Urinary bladder (tissue), 4 donors: ENCODE results near the gene URGCP. TPM values are rescaled to one million over a fixed set of nuclear protein-coding genes. Genes with fewer than 3 reads are reported as not detected.

Experiments used
- DNase-seq: peaks from one replicate; pipeline ENCODE4 v3.0.0-alpha.2; 2015; ENCODE audit errors: extremely low spot score
- H3K27ac ChIP-seq: one replicate; pipeline ENCODE4 v1.5.1; 2013; ENCODE audit warnings: low read depth, mild to moderate bottlenecking, moderate library complexity
- H3K36me3 ChIP-seq: one replicate; pipeline ENCODE4 v1.6.1; 2013; ENCODE audit warnings: mild to moderate bottlenecking, moderate library complexity; ENCODE audit not compliant: insufficient read depth
- H3K4me1 ChIP-seq: one replicate; pipeline ENCODE4 v1.6.1; 2013; ENCODE audit warnings: mild to moderate bottlenecking, moderate library complexity; ENCODE audit not compliant: insufficient read depth
- H3K4me3 ChIP-seq: one replicate; pipeline ENCODE4 v1.5.1; 2013; ENCODE audit warnings: low read depth, low read length
- WGBS: extraction: QIAGEN DNeasy Blood & Tissue Kit; methylation state at CpG from one replicate; pipeline ENCODE4 v1.1.7; 2013; 5-methylcytosine and 5-hydroxymethylcytosine counted together
- polyA plus RNA-seq: library from polyadenylated mRNA; stranded (reverse); fragments of 200-250 nt; gene quantifications from one replicate; pipeline ENCODE4 v1.2.3, GENCODE V29; 2013
- total RNA-seq: library from RNA; depleted of rRNA; stranded (reverse); fragments of >200 nt; gene quantifications from one replicate; pipeline ENCODE4 v1.2.3, GENCODE V29; 2014
- donor health status: healthy with polysubstance abuse.
- donor health status: healthy.

The URGCP gene
- 24.1 TPM for total RNA-seq
- polyA plus RNA-seq, result 26.2 TPM

GRCh38 chr7:43906331-43907010 lies at the start of gene URGCP:
URGCP (minus strand) TSS chr7:43906596; CDS start chr7:43906575, 21 bp downstream.
- H3K4me1 ChIP-seq, result no peaks in the 10 kb centered on the region

GRCh38 chr7:43956027-43956426 lies 49.6 kb upstream of the URGCP start:
- Histone ChIP-seq H3K36me3 (no peaks in the 10 kb centered on the region), H3K27ac (no peak overlapping the region), H3K4me3 (no peak overlapping the region), H3K4me1 (no peaks in the 10 kb centered on the region)
- no peak for DNase-seq
- WGBS, result 71% methylated on average over 3 of the region's 3 CpGs

More at GRCh38 chr7:43906331-43907010, at the start of gene URGCP:
- under 1% methylated on average over 73 of the region's 73 CpGs for WGBS
- no peak for DNase-seq
- H3K4me3 ChIP-seq, result peak within 1 kb of the TSS; percentile 99
- peak within 1 kb of the TSS; percentile 95 for H3K27ac ChIP-seq
- no peaks in the 10 kb centered on the region for H3K36me3 ChIP-seq

GRCh38 chr7:43954524-43955228 lies 48.3 kb upstream of the URGCP start:
- Histone ChIP-seq H3K4me1 (no peaks in the 10 kb centered on the region), H3K36me3 (no peaks in the 10 kb centered on the region), H3K4me3 (no peak overlapping the region), H3K27ac (no peak overlapping the region)
- 57% methylated on average over 3 of the region's 3 CpGs for WGBS
- no peak for DNase-seq

GRCh38 chr7:43953071-43953470 lies 46.7 kb upstream of the URGCP start:
- WGBS, result 95% methylated on average over 5 of the region's 5 CpGs
- Histone ChIP-seq H3K36me3 (no peaks in the 10 kb centered on the region), H3K27ac (no peak overlapping the region), H3K4me1 (no peaks in the 10 kb centered on the region), H3K4me3 (no peak overlapping the region)
- no peak for DNase-seq

GRCh38 chr7:43952028-43952427 lies 45.6 kb upstream of the URGCP start:
- H3K4me1 ChIP-seq, result no peaks in the 10 kb centered on the region
- H3K4me3 ChIP-seq, result no peak overlapping the region
- DNase-seq, result no peak
- no peaks in the 10 kb centered on the region for H3K36me3 ChIP-seq
- H3K27ac ChIP-seq, result no peak overlapping the region
- 79% methylated on average over 3 of the region's 3 CpGs for WGBS

- 93% methylated on average over 4 of the region's 4 CpGs for WGBS
- no peak for DNase-seq
These were observed 37.9 kb upstream of the URGCP start for GRCh38 chr7:43944286-43944685.

GRCh38 chr7:43943417-43944187 lies 37.2 kb upstream of the URGCP start:
- Histone ChIP-seq H3K36me3 (no peaks in the 10 kb centered on the region), H3K4me1 (no peaks in the 10 kb centered on the region), H3K4me3 (no peak overlapping the region), H3K27ac (no peak overlapping the region)
- 83% methylated on average over 13 of the region's 13 CpGs for WGBS
- no peak for DNase-seq

More at GRCh38 chr7:43944286-43944685, 37.9 kb upstream of the URGCP start:
- no peak overlapping the region for H3K27ac ChIP-seq
- no peak overlapping the region for H3K4me3 ChIP-seq
- no peaks in the 10 kb centered on the region for H3K4me1 ChIP-seq
- no peaks in the 10 kb centered on the region for H3K36me3 ChIP-seq

- Histone ChIP-seq H3K4me1 (no peaks in the 10 kb centered on the region), H3K36me3 (no peaks in the 10 kb centered on the region), H3K4me3 (no peak overlapping the region), H3K27ac (no peak overlapping the region)
- 71% methylated on average over 3 of the region's 3 CpGs for WGBS
- DNase-seq, result no peak
These were observed 36.6 kb upstream of the URGCP start for GRCh38 chr7:43942997-43943396.

GRCh38 chr7:43942250-43942649 lies 35.9 kb upstream of the URGCP start:
- Histone ChIP-seq H3K27ac (no peak overlapping the region), H3K36me3 (no peaks in the 10 kb centered on the region), H3K4me3 (no peak overlapping the region), H3K4me1 (no peaks in the 10 kb centered on the region)
- DNase-seq, result no peak
- WGBS, result 72% methylated on average over 3 of the region's 3 CpGs

- Histone ChIP-seq H3K27ac (no peak overlapping the region), H3K4me3 (no peak overlapping the region), H3K4me1 (no peaks in the 10 kb centered on the region), H3K36me3 (no peaks in the 10 kb centered on the region)
- DNase-seq, result no peak
- 90% methylated on average over 4 of the region's 4 CpGs for WGBS
These were observed 32.6 kb upstream of the URGCP start for GRCh38 chr7:43938892-43939482.

- Histone ChIP-seq H3K4me3 (no peak overlapping the region), H3K27ac (no peak overlapping the region), H3K36me3 (no peaks in the 10 kb centered on the region), H3K4me1 (no peaks in the 10 kb centered on the region)
- peak; percentile 36 for DNase-seq
- 48% methylated on average over 3 of the region's 3 CpGs for WGBS
These were observed 31.0 kb upstream of the URGCP start for GRCh38 chr7:43937444-43937843.

GRCh38 chr7:43933902-43934560 lies 27.6 kb upstream of the URGCP start:
- no peak overlapping the region for H3K27ac ChIP-seq
- no peaks in the 10 kb centered on the region for H3K4me1 ChIP-seq
- no peak overlapping the region for H3K4me3 ChIP-seq
- H3K36me3 ChIP-seq, result no peaks in the 10 kb centered on the region
- 94% methylated on average over 3 of the region's 3 CpGs for WGBS
- DNase-seq, result no peak

GRCh38 chr7:43931346-43931745 lies 24.9 kb upstream of the URGCP start:
- H3K36me3 ChIP-seq, result no peaks in the 10 kb centered on the region
- no peak for DNase-seq
- H3K4me1 ChIP-seq, result no peaks in the 10 kb centered on the region
- no peak overlapping the region for H3K4me3 ChIP-seq
- 79% methylated on average over 7 of the region's 7 CpGs for WGBS
- H3K27ac ChIP-seq, result no peak overlapping the region
